PC-3 (cell line): Measurements from ENCODE around the gene AGAP1. TPM values are rescaled to one million over a fixed set of nuclear protein-coding genes. Genes with fewer than 3 reads are reported as not detected.

Experiments used
- ATAC-seq: fragments of 200-7000 bp; cut with Tn5 transposase; 2 replicates; pipeline ENCODE4 v1.9.1; 2020; ENCODE audit warnings: mild to moderate bottlenecking, moderate library complexity
- BruUV-seq: library from RNA; stranded (reverse); fragments of 400-500 nt; replicated peaks from 2 replicates; lab custom pipeline; 2021; lab: Mats Ljungman, UMichigan
- CTCF ChIA-PET: fragments of 300-600 bp; sonication (Branson Sonifier 250); formaldehyde crosslinking; loops from one replicate; lab custom pipeline; 2022; ENCODE audit warnings: antibody characterized with exemption; lab: Charles Lee
- POLR2A ChIA-PET: fragments of 300-600 bp; sonication (Branson Sonifier 250); formaldehyde crosslinking; loops from one replicate; lab custom pipeline; 2022; ENCODE audit warnings: antibody characterized with exemption; ENCODE audit not compliant: unreplicated experiment; lab: Charles Lee
- DNase-seq: peaks from one replicate; pipeline ENCODE4 v3.0.0-alpha.2; 2015
- H2AFZ ChIP-seq: fragments of 300-600 bp; sonication (generic); 2 replicates; pipeline ENCODE4 v1.6.0; 2016; ENCODE audit warnings: antibody characterized with exemption, low read length
- H3F3A ChIP-seq: fragments of 300-600 bp; sonication (generic); one replicate; pipeline ENCODE4 v1.6.0; 2017; ENCODE audit warnings: antibody characterized with exemption, low read length, control low read depth, mild to moderate bottlenecking; ENCODE audit not compliant: unreplicated experiment
- H3K27ac ChIP-seq: fragments of 300-600 bp; sonication (generic); 2 replicates; pipeline ENCODE4 v1.5.1; 2016; ENCODE audit warnings: mild to moderate bottlenecking, low read length
- H3K27me3 ChIP-seq: fragments of 300-600 bp; sonication (generic); 2 replicates; pipeline ENCODE4 v1.6.1; 2016; ENCODE audit warnings: low read length, mixed read lengths
- H3K36me3 ChIP-seq: fragments of 300-600 bp; sonication (generic); 2 replicates; pipeline ENCODE4 v1.6.1; 2016; ENCODE audit warnings: low read depth, mixed run types, low read length, mixed read lengths
- H3K4me1 ChIP-seq: fragments of 300-600 bp; sonication (generic); 2 replicates; pipeline ENCODE4 v1.5.1; 2016; ENCODE audit warnings: low read length; ENCODE audit not compliant: insufficient read depth
- H3K4me2 ChIP-seq: fragments of 300-600 bp; sonication (generic); 2 replicates; pipeline ENCODE4 v1.6.0; 2016; ENCODE audit warnings: low read length
- H3K4me3 ChIP-seq: fragments of 300-600 bp; sonication (generic); 2 replicates; pipeline ENCODE4 v1.5.1; 2016; ENCODE audit warnings: mild to moderate bottlenecking, low read length, mixed read lengths
- H3K79me2 ChIP-seq: fragments of 300-600 bp; sonication (generic); 2 replicates; pipeline ENCODE4 v1.6.1; 2017; ENCODE audit warnings: low read length, mixed read lengths
- H3K9ac ChIP-seq: fragments of 300-600 bp; sonication (generic); 2 replicates; pipeline ENCODE4 v1.6.0; 2016; ENCODE audit warnings: mild to moderate bottlenecking, low read length
- H3K9me2 ChIP-seq: fragments of 300-600 bp; sonication (generic); replicated peaks from 2 replicates; pipeline ENCODE4 v1.6.1; 2016; ENCODE audit warnings: mixed run types, low read length, mixed read lengths
- H3K9me3 ChIP-seq: fragments of 300-600 bp; sonication (generic); 2 replicates; pipeline ENCODE4 v1.6.1; 2016; ENCODE audit warnings: low read length, mixed read lengths
- H4K20me1 ChIP-seq: fragments of 300-600 bp; sonication (generic); 2 replicates; pipeline ENCODE4 v1.6.1; 2016; ENCODE audit warnings: low read length, mixed read lengths
- CTCF ChIP-seq: fragments of 300-600 bp; sonication (generic); conservative IDR thresholded peaks from 2 replicates; pipeline ENCODE4 v1.5.1; 2017; ENCODE audit warnings: antibody characterized with exemption, low read depth, mild to moderate bottlenecking, low read length
- EZH2 ChIP-seq: fragments of 300-600 bp; sonication (generic); IDR thresholded peaks from one replicate; pipeline ENCODE4 v1.6.1; 2017; ENCODE audit warnings: antibody characterized with exemption, mild to moderate bottlenecking, low read length; ENCODE audit not compliant: unreplicated experiment
- EZH2phosphoT487 ChIP-seq: fragments of 300-600 bp; sonication (generic); IDR thresholded peaks from 2 replicates; pipeline ENCODE4 v1.6.1; 2018; ENCODE audit warnings: mild to moderate bottlenecking, antibody characterized with exemption, low read length, borderline replicate concordance
- intact Hi-C: fragments of 100-400 bp; cut with micrococcal nuclease; formaldehyde crosslinking; loops from 2 replicates; pipeline ENCODE4 v1.9.0; 2023
- total RNA-seq: library from RNA; depleted of rRNA; stranded (reverse); fragments of >200 nt; gene quantifications from 2 replicates; pipeline ENCODE4 v1.2.3, GENCODE V29; 2014

The AGAP1 gene
- total RNA-seq, 1 experiment from 2014 or later: 31.0 TPM

GRCh38 chr2:236063994-236064393, 570.2 kb downstream of the AGAP1 start:
- no TSS peak for BruUV-seq
- DNase-seq: no peak
- Histone ChIP-seq H3F3A (no peaks in the 10 kb centered on the region), H3K79me2 (no peaks in the 10 kb centered on the region), H3K4me2 (no peak overlapping the region), H3K9me3 (no peaks in the 10 kb centered on the region), H4K20me1 (no peaks in the 10 kb centered on the region), H3K27ac (no peak overlapping the region), H3K9ac (no peak overlapping the region), H3K27me3 (no peaks in the 10 kb centered on the region), H3K36me3 (no peaks in the 10 kb centered on the region), H2AFZ (no peak overlapping the region), H3K4me1 (no peaks in the 10 kb centered on the region), H3K9me2 (no peaks in the 10 kb centered on the region), H3K4me3 (no peak overlapping the region)
- ATAC-seq: no peak
- TF ChIP-seq CTCF: no peak
- TF ChIP-seq EZH2phosphoT487: no peak
- TF ChIP-seq EZH2: no peak
- ChIA-PET CTCF (no interaction called here), POLR2A (no interaction called here)
- intact Hi-C loops: no loop called here

GRCh38 chr2:236065314-236066160, 571.7 kb downstream of the AGAP1 start:
- no TSS peak for BruUV-seq
- H3K27ac ChIP-seq: no peak overlapping the region
- H3K9ac ChIP-seq: no peak overlapping the region
- ChIA-PET POLR2A (no interaction called here), CTCF (no interaction called here)
- H2AFZ ChIP-seq: no peak overlapping the region
- H4K20me1 ChIP-seq: no peaks in the 10 kb centered on the region
- H3K27me3 ChIP-seq: no peaks in the 10 kb centered on the region
- no peaks in the 10 kb centered on the region for H3F3A ChIP-seq
- DNase-seq: no peak
- no peaks in the 10 kb centered on the region for H3K9me3 ChIP-seq
- intact Hi-C loops: no loop called here
- TF ChIP-seq EZH2 (no peak), CTCF (no peak), EZH2phosphoT487 (no peak)
- H3K4me3 ChIP-seq: no peak overlapping the region
- no peaks in the 10 kb centered on the region for H3K79me2 ChIP-seq
- no peaks in the 10 kb centered on the region for H3K36me3 ChIP-seq
- H3K4me2 ChIP-seq: no peak overlapping the region
- no peaks in the 10 kb centered on the region for H3K9me2 ChIP-seq
- ATAC-seq: no peak
- H3K4me1 ChIP-seq: no peaks in the 10 kb centered on the region

- H3K27ac ChIP-seq: no peak overlapping the region
- intact Hi-C loops: no loop called here
- H3K9me2 ChIP-seq: no peaks in the 10 kb centered on the region
- H3K4me2 ChIP-seq: no peak overlapping the region
- no peak overlapping the region for H2AFZ ChIP-seq
- H3F3A ChIP-seq: no peaks in the 10 kb centered on the region
- H3K9me3 ChIP-seq: no peaks in the 10 kb centered on the region
- H3K36me3 ChIP-seq: no peaks in the 10 kb centered on the region
- ChIA-PET CTCF (no interaction called here), POLR2A (no interaction called here)
- no peak for DNase-seq
- no peaks in the 10 kb centered on the region for H3K4me1 ChIP-seq
- H4K20me1 ChIP-seq: no peaks in the 10 kb centered on the region
- no peak overlapping the region for H3K4me3 ChIP-seq
- no peak overlapping the region for H3K9ac ChIP-seq
- BruUV-seq: no TSS peak
- H3K79me2 ChIP-seq: no peaks in the 10 kb centered on the region
- TF ChIP-seq EZH2 (no peak), CTCF (no peak), EZH2phosphoT487 (no peak)
- no peak for ATAC-seq
- no peaks in the 10 kb centered on the region for H3K27me3 ChIP-seq
Measured at GRCh38 chr2:236070236-236070635, 576.4 kb downstream of the AGAP1 start.
